DND-41 (cell line): ENCODE measurements around the gene RPS27L.
"Not testable (repeated sequence)": the region's sequence is repeated elsewhere in the genome, so short reads cannot be mapped to it uniquely, and the experiment has no call there.

Source experiments
- ATAC-seq: fragments of 200-7000 bp; cut with Tn5 transposase; 3 replicates; pipeline ENCODE4 v1.9.1; 2021; ENCODE audit warnings: low read depth; ENCODE audit not compliant: insufficient read depth
- DNase-seq: peaks from one replicate; pipeline ENCODE4 v3.0.0-alpha.2; 2020
- H2AFZ ChIP-seq: 2 replicates; pipeline ENCODE4 v1.6.0; 2012; ENCODE audit warnings: low read depth, low read length
- H3K27ac ChIP-seq: 2 replicates; pipeline ENCODE4 v1.5.1; 2012; ENCODE audit warnings: low read length, inconsistent platforms
- H3K27me3 ChIP-seq: fragments of 200-600 bp; sonication (generic); 2 replicates; pipeline ENCODE4 v1.6.0; 2012; ENCODE audit warnings: low read length, mild to moderate bottlenecking, inconsistent platforms; ENCODE audit not compliant: insufficient read depth, poor library complexity
- H3K36me3 ChIP-seq: 2 replicates; pipeline ENCODE4 v1.5.1; 2012; ENCODE audit warnings: low read length, inconsistent platforms; ENCODE audit not compliant: insufficient read depth
- H3K4me1 ChIP-seq: 2 replicates; pipeline ENCODE4 v1.5.1; 2012; ENCODE audit warnings: mild to moderate bottlenecking, low read length; ENCODE audit not compliant: insufficient read depth
- H3K4me2 ChIP-seq: 2 replicates; pipeline ENCODE4 v1.6.0; 2012; ENCODE audit warnings: mild to moderate bottlenecking, moderate library complexity, low read length, inconsistent platforms; ENCODE audit not compliant: insufficient read depth
- H3K4me3 ChIP-seq, 2 experiments: fragments of 200-600 bp in 1 of 2; shearing (Covaris generic) in 1 of 2; 2 replicates each; pipeline ENCODE4 v1.5.1; 2012 to 2016; ENCODE audit warnings: inconsistent platforms in 2 of 2, low read length in 2 of 2, mild to moderate bottlenecking in 2 of 2, low read depth in 1 of 2, moderate library complexity in 1 of 2
- H3K79me2 ChIP-seq: 2 replicates; pipeline ENCODE4 v1.6.0; 2012; ENCODE audit warnings: low read length, inconsistent platforms; ENCODE audit not compliant: insufficient read depth
- H3K9ac ChIP-seq: 2 replicates; pipeline ENCODE4 v1.6.0; 2012; ENCODE audit warnings: low read depth, mild to moderate bottlenecking, inconsistent platforms, low read length, moderate library complexity
- H3K9me3 ChIP-seq: 2 replicates; pipeline ENCODE4 v1.5.1; 2012; ENCODE audit warnings: low read length, moderate library complexity, mild to moderate bottlenecking, inconsistent platforms; ENCODE audit not compliant: insufficient read depth, severe bottlenecking
- H4K20me1 ChIP-seq: 2 replicates; pipeline ENCODE4 v1.6.0; 2012; ENCODE audit warnings: low read length; ENCODE audit not compliant: insufficient read depth
- EZH2 ChIP-seq: IDR thresholded peaks from 3 replicates; pipeline ENCODE4 v1.6.1; 2012; ENCODE audit warnings: borderline replicate concordance, low read depth, mild to moderate bottlenecking, moderate library complexity, low read length, inconsistent platforms; ENCODE audit not compliant: severe bottlenecking

Gene RPS27L

GRCh38 chr15:63103416-63103815 lies 53.9 kb downstream of the RPS27L start:
- Histone ChIP-seq H2AFZ (no peak overlapping the region), H3K79me2 (no peaks in the 10 kb centered on the region), H4K20me1 (no peaks in the 10 kb centered on the region), H3K4me2 (no peak overlapping the region), H3K27ac (no peak overlapping the region), H3K4me1 (no peaks in the 10 kb centered on the region), H3K9me3 (no peaks in the 10 kb centered on the region), H3K27me3 (no peaks in the 10 kb centered on the region), H3K4me3 (no peak overlapping the region), H3K9ac (no peak overlapping the region), H3K36me3 (no peaks in the 10 kb centered on the region)
- DNase-seq (no peak), ATAC-seq (no peak)
- no peak for TF ChIP-seq EZH2

GRCh38 chr15:63099581-63099980 lies 57.7 kb downstream of the RPS27L start:
- H4K20me1 ChIP-seq, H3K79me2 ChIP-seq, H3K4me2 ChIP-seq, H3K27me3 ChIP-seq, ATAC-seq, H3K4me3 ChIP-seq, DNase-seq, H3K36me3 ChIP-seq, H3K27ac ChIP-seq, H3K9me3 ChIP-seq, H3K4me1 ChIP-seq, H3K9ac ChIP-seq, H2AFZ ChIP-seq: not testable (repeated sequence)

- DNase-seq, H3K4me2 ChIP-seq, H3K9ac ChIP-seq, H2AFZ ChIP-seq, H3K4me1 ChIP-seq, H3K27ac ChIP-seq, H3K36me3 ChIP-seq, H3K27me3 ChIP-seq, H3K4me3 ChIP-seq, H3K9me3 ChIP-seq, H4K20me1 ChIP-seq, H3K79me2 ChIP-seq, ATAC-seq: not testable (repeated sequence)
These were observed 58.4 kb downstream of the RPS27L start for GRCh38 chr15:63098901-63099300.
